Prostate gland (tissue), 2 donors: Measurements from ENCODE around the gene HNRNPF.

Source experiments
- CTCF ChIP-seq, 4 experiments: fragments of 200-600 bp in 2 of 4; fragments of 450-650 bp in 2 of 4; sonication (generic) in 2 of 4; IDR thresholded peaks; 1 replicate in 3 of 4; 2 replicates in 1 of 4; pipeline ENCODE4 v1.5.1; 2016 to 2019; ENCODE audit warnings: antibody characterized with exemption in 4 of 4, mild to moderate bottlenecking in 2 of 4, moderate library complexity in 2 of 4
- POLR2A ChIP-seq: fragments of 450-650 bp; IDR thresholded peaks from one replicate; pipeline ENCODE4 v1.6.1; 2016; ENCODE audit warnings: antibody characterized with exemption, mild to moderate bottlenecking

GRCh38 chr10:43408331-43408709 lies 666 bp downstream of the HNRNPF start:
- TF ChIP-seq CTCF (IDR thresholded peaks at IDR 0.05) (no peak), POLR2A (no peak)
